ENCODE results near the gene EPSTI1.

EPSTI1 gene

DNA sequence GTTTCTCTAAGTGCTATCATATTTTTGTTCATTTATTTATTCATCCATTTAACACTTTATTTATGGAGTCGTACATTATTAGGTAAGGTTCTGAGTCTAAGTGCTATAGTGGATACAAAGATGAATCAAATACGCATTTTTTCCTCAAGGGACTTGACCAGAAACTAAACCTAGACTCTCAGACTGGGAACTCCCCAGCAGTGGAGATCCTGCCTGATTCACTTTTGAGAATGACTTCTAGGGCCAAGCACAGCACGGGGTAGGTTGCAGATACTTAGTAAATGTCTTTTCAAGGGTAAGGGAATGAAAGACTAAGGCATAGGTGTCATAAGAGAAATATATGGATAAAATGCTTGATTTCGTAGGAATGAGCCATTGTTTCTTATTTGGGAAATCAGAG, 38.5 kb upstream of the EPSTI1 start:
- no peak overlapping the region for H3K27ac ChIP-seq
- TF ChIP-seq, protein P1, sequence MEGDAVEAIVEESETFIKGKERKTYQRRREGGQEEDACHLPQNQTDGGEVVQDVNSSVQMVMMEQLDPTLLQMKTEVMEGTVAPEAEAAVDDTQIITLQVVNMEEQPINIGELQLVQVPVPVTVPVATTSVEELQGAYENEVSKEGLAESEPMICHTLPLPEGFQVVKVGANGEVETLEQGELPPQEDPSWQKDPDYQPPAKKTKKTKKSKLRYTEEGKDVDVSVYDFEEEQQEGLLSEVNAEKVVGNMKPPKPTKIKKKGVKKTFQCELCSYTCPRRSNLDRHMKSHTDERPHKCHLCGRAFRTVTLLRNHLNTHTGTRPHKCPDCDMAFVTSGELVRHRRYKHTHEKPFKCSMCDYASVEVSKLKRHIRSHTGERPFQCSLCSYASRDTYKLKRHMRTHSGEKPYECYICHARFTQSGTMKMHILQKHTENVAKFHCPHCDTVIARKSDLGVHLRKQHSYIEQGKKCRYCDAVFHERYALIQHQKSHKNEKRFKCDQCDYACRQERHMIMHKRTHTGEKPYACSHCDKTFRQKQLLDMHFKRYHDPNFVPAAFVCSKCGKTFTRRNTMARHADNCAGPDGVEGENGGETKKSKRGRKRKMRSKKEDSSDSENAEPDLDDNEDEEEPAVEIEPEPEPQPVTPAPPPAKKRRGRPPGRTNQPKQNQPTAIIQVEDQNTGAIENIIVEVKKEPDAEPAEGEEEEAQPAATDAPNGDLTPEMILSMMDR (conservative IDR thresholded peaks at IDR 0.05) = no peak

DNA sequence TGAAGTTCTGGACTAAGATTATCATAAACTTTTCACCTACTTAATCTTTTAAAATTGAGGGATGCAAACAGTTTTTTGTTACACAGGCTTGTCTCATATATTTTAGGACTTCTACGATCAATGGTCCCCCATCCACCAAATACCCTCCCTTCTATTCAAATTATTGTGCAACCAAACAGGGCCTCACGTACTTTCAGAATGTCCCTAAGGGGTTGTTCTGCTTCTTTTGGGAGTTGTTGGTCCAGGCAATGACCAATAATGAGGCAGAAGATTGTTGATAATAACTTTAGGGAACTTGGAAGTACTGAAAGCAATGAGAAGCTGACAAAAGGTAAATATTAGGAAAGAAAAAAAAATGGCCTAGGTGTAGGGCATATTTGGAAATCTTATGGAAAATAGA, 34.2 kb upstream of the EPSTI1 start:
- TF ChIP-seq, protein P1 (conservative IDR thresholded peaks at IDR 0.05) = no peak
- no peak overlapping the region for H3K27ac ChIP-seq

DNA sequence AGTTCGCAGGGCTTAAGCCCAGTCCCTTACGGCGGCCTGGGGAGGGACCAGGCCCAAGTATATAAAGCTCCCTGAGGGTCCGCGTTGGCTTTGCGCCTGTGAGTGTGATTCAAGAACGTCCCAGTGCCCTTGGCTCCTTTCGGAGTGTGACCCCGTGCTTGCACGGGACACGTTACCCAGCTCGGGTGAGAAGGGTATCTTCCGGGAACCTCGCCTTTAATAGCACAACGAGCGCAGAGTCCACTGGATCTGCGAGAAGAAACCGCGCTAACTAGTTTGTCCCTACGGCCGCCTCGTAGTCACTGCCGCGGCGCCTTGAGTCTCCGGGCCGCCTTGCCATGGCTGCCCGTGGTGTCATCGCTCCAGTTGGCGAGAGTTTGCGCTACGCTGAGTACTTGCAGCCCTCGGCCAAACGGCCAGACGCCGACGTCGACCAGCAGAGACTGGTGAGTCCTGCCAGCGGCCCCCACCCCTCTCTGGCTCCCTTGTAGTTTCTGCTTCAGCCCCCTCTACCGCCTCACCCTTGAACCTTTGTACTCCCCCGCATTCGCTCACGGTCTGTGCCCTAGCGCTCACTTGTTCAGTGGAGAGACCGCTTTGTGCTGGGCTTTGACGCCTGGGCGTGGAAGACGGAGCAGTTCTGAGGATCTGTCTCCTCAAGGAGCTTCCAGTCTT, 31.4 kb upstream of the EPSTI1 start, which contains the start of gene DNAJC15:
Gene DNAJC15, plus strand, starts transcription at position 298 of the 675 bp plus-strand sequence. Its CDS starts 41 bp downstream, at position 339.
- TF ChIP-seq, protein P1 (conservative IDR thresholded peaks at IDR 0.05) = no peak
- H3K27ac ChIP-seq = no peak within 1 kb of the TSS

DNA sequence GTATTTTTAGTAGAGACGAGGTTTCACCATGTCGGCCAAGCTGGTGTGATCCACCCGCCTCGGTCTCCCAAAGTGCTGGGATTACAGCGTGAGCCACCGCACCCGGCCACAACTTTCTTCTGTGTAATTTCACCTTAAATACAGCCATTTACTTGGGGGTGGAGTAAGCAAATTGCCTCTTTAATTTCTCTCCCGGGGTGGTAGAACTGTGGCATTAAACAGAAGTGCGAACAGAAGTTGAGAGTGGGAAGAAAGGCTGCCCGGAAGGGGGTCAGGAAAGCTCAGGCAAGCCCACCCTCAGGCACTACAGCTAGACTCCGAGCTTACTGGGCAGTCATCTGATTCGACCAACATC, 30.9 kb upstream of the EPSTI1 start:
- TF ChIP-seq, protein P1 (conservative IDR thresholded peaks at IDR 0.05) = no peak
- H3K27ac ChIP-seq = no peak overlapping the region

DNA sequence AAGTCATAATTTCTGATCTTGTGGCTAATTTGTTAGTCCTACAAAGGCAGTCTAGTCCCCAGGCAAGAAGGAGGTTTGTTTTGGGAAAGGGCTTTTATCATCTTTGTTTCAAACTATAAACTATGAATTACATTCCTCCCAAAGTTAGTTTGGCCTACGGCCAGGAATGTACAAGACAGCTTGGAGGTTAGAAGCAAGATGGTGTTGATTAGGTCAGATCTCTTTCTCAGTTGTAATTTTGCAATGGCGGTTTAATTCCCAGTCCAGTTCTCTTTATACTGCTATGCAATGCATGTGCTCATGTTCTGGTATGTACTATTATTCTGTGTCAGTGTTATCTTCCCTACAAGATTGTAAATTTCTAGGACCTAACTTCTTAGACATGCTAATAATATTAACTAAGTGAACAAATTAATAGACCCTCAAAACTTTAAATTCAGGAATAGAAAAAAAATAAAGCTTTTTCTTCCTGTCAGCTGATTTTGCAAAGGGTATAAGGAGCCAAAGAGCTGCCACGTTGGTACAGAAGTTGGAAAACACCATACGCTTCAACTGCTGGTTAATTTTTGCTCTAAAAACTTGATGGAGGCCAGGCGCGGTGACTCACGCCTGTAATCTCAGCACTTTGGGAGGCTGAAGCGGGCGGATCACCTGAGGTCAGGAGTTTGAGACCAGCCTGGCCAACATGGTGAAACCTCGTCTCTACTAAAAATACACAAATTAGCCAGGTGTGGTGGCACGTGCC, 30.1 kb upstream of the EPSTI1 start:
- TF ChIP-seq, protein P1 (conservative IDR thresholded peaks at IDR 0.05) = no peak
- H3K27ac ChIP-seq = no peak overlapping the region

DNA sequence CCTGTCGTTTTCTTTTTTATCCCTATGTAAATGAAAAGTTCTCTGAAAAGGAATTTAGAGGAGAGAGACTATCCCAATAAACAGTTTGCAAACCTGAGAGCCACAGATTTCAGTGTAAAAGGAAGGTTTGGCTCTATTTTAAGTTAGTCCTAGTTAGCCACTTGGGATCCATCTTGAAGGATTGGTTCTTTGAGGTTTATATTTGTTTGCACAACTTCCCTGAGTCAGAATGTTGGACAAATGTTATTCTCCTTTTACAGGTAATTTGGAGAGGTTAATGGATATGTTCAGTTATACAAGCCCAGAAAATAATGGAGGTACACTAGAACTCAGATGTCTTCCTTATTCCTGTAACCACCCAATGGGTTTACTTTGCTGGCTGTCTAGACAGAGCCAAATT, 28.8 kb upstream of the EPSTI1 start:
- TF ChIP-seq, protein P1 (conservative IDR thresholded peaks at IDR 0.05) = no peak
- H3K27ac ChIP-seq = no peak overlapping the region

DNA sequence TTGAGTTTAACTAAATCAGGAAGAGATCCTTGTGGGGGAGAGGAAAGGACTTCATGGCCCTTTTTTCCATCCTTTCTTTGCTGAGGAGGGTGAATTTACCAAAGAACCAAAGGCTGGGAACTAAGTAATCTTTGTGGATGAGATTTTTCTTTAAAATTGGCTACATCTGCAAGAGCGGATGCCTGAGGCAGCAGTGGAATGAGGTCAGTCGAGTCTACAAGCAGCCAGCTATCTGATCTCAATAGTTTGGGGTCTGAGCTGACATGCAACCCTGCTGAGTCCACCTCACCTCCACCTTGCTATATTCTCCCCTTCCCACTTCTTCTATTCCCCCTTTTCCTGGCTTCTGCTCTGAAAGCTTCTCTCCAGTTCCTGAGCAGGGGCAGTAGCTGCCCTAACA, 27.8 kb upstream of the EPSTI1 start:
- TF ChIP-seq, protein P1 (conservative IDR thresholded peaks at IDR 0.05) = no peak
- no peak overlapping the region for H3K27ac ChIP-seq

All from VCaP (cell line).